ENCODE results near the gene LAMA2. TPM values are rescaled to one million over a fixed set of nuclear protein-coding genes. Genes with fewer than 3 reads are reported as not detected.

Gene LAMA2
- total RNA-seq, 1 donor from 2014 or later = 1.9 TPM

- TF ChIP-seq, protein P1, sequence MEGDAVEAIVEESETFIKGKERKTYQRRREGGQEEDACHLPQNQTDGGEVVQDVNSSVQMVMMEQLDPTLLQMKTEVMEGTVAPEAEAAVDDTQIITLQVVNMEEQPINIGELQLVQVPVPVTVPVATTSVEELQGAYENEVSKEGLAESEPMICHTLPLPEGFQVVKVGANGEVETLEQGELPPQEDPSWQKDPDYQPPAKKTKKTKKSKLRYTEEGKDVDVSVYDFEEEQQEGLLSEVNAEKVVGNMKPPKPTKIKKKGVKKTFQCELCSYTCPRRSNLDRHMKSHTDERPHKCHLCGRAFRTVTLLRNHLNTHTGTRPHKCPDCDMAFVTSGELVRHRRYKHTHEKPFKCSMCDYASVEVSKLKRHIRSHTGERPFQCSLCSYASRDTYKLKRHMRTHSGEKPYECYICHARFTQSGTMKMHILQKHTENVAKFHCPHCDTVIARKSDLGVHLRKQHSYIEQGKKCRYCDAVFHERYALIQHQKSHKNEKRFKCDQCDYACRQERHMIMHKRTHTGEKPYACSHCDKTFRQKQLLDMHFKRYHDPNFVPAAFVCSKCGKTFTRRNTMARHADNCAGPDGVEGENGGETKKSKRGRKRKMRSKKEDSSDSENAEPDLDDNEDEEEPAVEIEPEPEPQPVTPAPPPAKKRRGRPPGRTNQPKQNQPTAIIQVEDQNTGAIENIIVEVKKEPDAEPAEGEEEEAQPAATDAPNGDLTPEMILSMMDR (IDR thresholded peaks at IDR 0.05) = no peak
- Mint-ChIP-seq H3K27me3 (ENCODE audit: low read depth) (peaks cover 7% of the 10 kb centered on the region), H3K4me1 (ENCODE audit: low read depth) (no peaks in the 10 kb centered on the region), H3K4me3 (ENCODE audit: unreplicated experiment) (no peak overlapping the region), H3K36me3 (ENCODE audit: low read depth) (no peaks in the 10 kb centered on the region), H3K9me3 (ENCODE audit: low read depth) (no peaks in the 10 kb centered on the region), H3K27ac (ENCODE audit: unreplicated experiment) (no peak overlapping the region)
- DNase-seq (ENCODE audit: low spot score) = no peak
These were observed 446.7 kb downstream of the LAMA2 start for GRCh38 chr6:129329678-129330077.

- no peak for DNase-seq (ENCODE audit: low spot score)
- H3K27ac Mint-ChIP-seq (ENCODE audit: unreplicated experiment) = no peak overlapping the region
- H3K4me1 Mint-ChIP-seq (ENCODE audit: low read depth) = no peaks in the 10 kb centered on the region
- H3K9me3 Mint-ChIP-seq (ENCODE audit: low read depth) = no peaks in the 10 kb centered on the region
- H3K27me3 Mint-ChIP-seq (ENCODE audit: low read depth) = peaks cover 7% of the 10 kb centered on the region
- H3K36me3 Mint-ChIP-seq (ENCODE audit: low read depth) = no peaks in the 10 kb centered on the region
- H3K4me3 Mint-ChIP-seq (ENCODE audit: unreplicated experiment) = no peak overlapping the region
- TF ChIP-seq, protein P1 (IDR thresholded peaks at IDR 0.05) = no peak
These were observed 448.7 kb downstream of the LAMA2 start for GRCh38 chr6:129331450-129332138.

GRCh38 chr6:129335792-129336191 lies 452.9 kb downstream of the LAMA2 start:
- H3K9me3 Mint-ChIP-seq (ENCODE audit: low read depth) = peaks cover 3% of the 10 kb centered on the region
- DNase-seq (ENCODE audit: low spot score) = no peak
- TF ChIP-seq, protein P1 (IDR thresholded peaks at IDR 0.05) = no peak
- peaks cover 2% of the 10 kb centered on the region for H3K27me3 Mint-ChIP-seq (ENCODE audit: low read depth)
- no peak overlapping the region for H3K27ac Mint-ChIP-seq (ENCODE audit: unreplicated experiment)
- H3K4me1 Mint-ChIP-seq (ENCODE audit: low read depth) = no peaks in the 10 kb centered on the region
- H3K4me3 Mint-ChIP-seq (ENCODE audit: unreplicated experiment) = no peak overlapping the region
- peaks cover 2% of the 10 kb centered on the region for H3K36me3 Mint-ChIP-seq (ENCODE audit: low read depth)

DNA sequence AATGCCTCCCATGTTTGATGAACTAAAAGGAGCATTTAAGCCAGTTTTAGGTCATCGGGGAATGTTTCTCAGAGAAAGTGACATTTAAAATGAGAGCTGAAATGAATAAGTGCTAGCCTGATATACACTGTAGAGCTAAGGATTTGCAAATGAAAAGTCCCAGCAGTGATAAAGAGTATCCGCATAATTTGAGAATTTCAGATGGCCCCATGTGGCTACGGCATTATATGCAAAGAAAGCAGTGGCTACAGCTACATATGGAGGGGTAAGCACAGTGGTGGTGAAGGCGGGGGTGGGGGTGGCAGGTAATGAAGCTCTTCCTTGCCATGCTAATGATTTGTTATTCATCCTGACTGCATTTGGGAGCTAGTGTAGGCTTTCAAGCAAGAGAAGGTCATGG lies 455.7 kb downstream of the LAMA2 start:
- H3K36me3 Mint-ChIP-seq (ENCODE audit: low read depth) = peaks cover 2% of the 10 kb centered on the region
- DNase-seq (ENCODE audit: low spot score) = no peak
- H3K4me1 Mint-ChIP-seq (ENCODE audit: low read depth) = no peaks in the 10 kb centered on the region
- no peak overlapping the region for H3K4me3 Mint-ChIP-seq (ENCODE audit: unreplicated experiment)
- H3K27ac Mint-ChIP-seq (ENCODE audit: unreplicated experiment) = no peak overlapping the region
- TF ChIP-seq, protein P1 (IDR thresholded peaks at IDR 0.05) = no peak
- peaks cover 3% of the 10 kb centered on the region for H3K9me3 Mint-ChIP-seq (ENCODE audit: low read depth)
- peaks cover 2% of the 10 kb centered on the region for H3K27me3 Mint-ChIP-seq (ENCODE audit: low read depth)

- TF ChIP-seq, protein P1 (IDR thresholded peaks at IDR 0.05) = no peak
- Mint-ChIP-seq H3K27ac (ENCODE audit: unreplicated experiment) (no peak overlapping the region), H3K9me3 (ENCODE audit: low read depth) (peaks cover 3% of the 10 kb centered on the region), H3K4me1 (ENCODE audit: low read depth) (no peaks in the 10 kb centered on the region), H3K4me3 (ENCODE audit: unreplicated experiment) (no peak overlapping the region), H3K27me3 (ENCODE audit: low read depth) (peaks cover 6% of the 10 kb centered on the region), H3K36me3 (ENCODE audit: low read depth) (peaks cover 2% of the 10 kb centered on the region)
- DNase-seq (ENCODE audit: low spot score) = no peak
These were observed 458.0 kb downstream of the LAMA2 start for GRCh38 chr6:129340983-129341382.

All from chondrocyte (in vitro differentiated cells).